HepG2 (cell line): ENCODE results near the gene STAT6. TPM values are rescaled to one million over a fixed set of nuclear protein-coding genes. Genes with fewer than 3 reads are reported as not detected.

Source experiments
- ATAC-seq: fragments of 200-7000 bp; cut with Tn5 transposase; 3 replicates; pipeline ENCODE4 v1.9.1; 2020; ENCODE audit warnings: mild to moderate bottlenecking, moderate library complexity
- BruUV-seq: library from RNA; stranded (reverse); fragments of 400-500 nt; replicated peaks from 2 replicates; lab custom pipeline; 2021; lab: Mats Ljungman, UMichigan
- CTCF ChIA-PET: fragments of 300-600 bp; formaldehyde crosslinking; extraction: SDS; loops from one replicate; lab custom pipeline; 2021; ENCODE audit warnings: low total read pairs, inconsistent platforms, low intra/inter-chr PET ratio; lab: Yijun Ruan, JAX
- POLR2A ChIA-PET: fragments of 350-600 bp; sonication (Branson Sonifier 250); formaldehyde crosslinking; loops from one replicate; lab custom pipeline; 2020; ENCODE audit warnings: antibody characterized with exemption, inconsistent platforms; lab: Yijun Ruan, JAX
- DNase-seq: peaks from one replicate; pipeline ENCODE4 v3.0.0-alpha.2; 2015; ENCODE audit warnings: low spot score
- FAIRE-seq: peaks from 3 replicates; lab custom pipeline; 2011; peaks lifted over from hg19 to GRCh38; lab: Jason Lieb, UNC
- H2AFZ ChIP-seq: one replicate; pipeline ENCODE4 v1.6.1; 2011; ENCODE audit warnings: low read length, inconsistent platforms
- H3K27ac ChIP-seq: fragments of 300-600 bp; 3 replicates; pipeline ENCODE4 v1.8.0; 2011; ENCODE audit warnings: mixed run types, mild to moderate bottlenecking, mixed read lengths, low read length, inconsistent platforms; ENCODE audit not compliant: insufficient read depth; ENCODE audit errors: extremely low read length
- H3K27me3 ChIP-seq, 2 experiments: fragments of 200-600 bp in 1 of 2; 2 replicates in 1 of 2; 3 replicates in 1 of 2; pipeline versions ENCODE4 v1.6.0 to v1.8.0; 2011; ENCODE audit warnings: low read length in 2 of 2, mild to moderate bottlenecking in 2 of 2, moderate library complexity in 2 of 2, inconsistent platforms in 1 of 2; ENCODE audit not compliant: insufficient read depth in 2 of 2, control insufficient read depth in 1 of 2
- H3K36me3 ChIP-seq, 2 experiments: fragments of 200-600 bp in 1 of 2; replicated peaks in 1 of 2; 2 replicates in 1 of 2; 3 replicates in 1 of 2; pipeline versions ENCODE4 v1.5.1 to v1.8.0; 2011; ENCODE audit warnings: low read length in 2 of 2, inconsistent platforms in 1 of 2; ENCODE audit not compliant: insufficient read depth in 2 of 2, control insufficient read depth in 1 of 2
- H3K4me1 ChIP-seq: 2 replicates; pipeline ENCODE4 v1.5.1; 2012; ENCODE audit warnings: low read length, inconsistent platforms; ENCODE audit not compliant: insufficient read depth
- H3K4me2 ChIP-seq: 2 replicates; pipeline ENCODE4 v1.6.0; 2011; ENCODE audit warnings: low read depth, low read length, inconsistent platforms
- H3K4me3 ChIP-seq, 3 experiments: fragments of 200-600 bp in 1 of 3; sonication (generic), shearing (Covaris generic) in 1 of 3; replicated peaks in 1 of 3; 2 replicates each; pipeline ENCODE4 v1.5.1; 2011 to 2016; ENCODE audit warnings: low read length in 3 of 3, inconsistent platforms in 2 of 3, low read depth in 2 of 3, mild to moderate bottlenecking in 2 of 3, control low read depth in 1 of 3, mixed read lengths in 1 of 3; ENCODE audit not compliant: insufficient read depth in 1 of 3
- H3K79me2 ChIP-seq: one replicate; pipeline ENCODE4 v1.6.1; 2011; ENCODE audit warnings: low read length, inconsistent platforms; ENCODE audit not compliant: insufficient read depth
- H3K9ac ChIP-seq: 2 replicates; pipeline ENCODE4 v1.6.0; 2011; ENCODE audit warnings: mild to moderate bottlenecking, low read depth, low read length, inconsistent platforms; ENCODE audit not compliant: insufficient read depth
- H3K9me3 ChIP-seq: 2 replicates; pipeline ENCODE4 v1.5.1; 2012; ENCODE audit warnings: mild to moderate bottlenecking, low read length
- H4K20me1 ChIP-seq: 2 replicates; pipeline ENCODE4 v1.6.0; 2011; ENCODE audit warnings: inconsistent platforms, mild to moderate bottlenecking, low read length, moderate library complexity; ENCODE audit not compliant: insufficient read depth
- KLF16 ChIP-seq, 2 experiments: sonication (generic) in 1 of 2; formaldehyde crosslinking in 1 of 2; IDR thresholded peaks; 2 replicates each; pipeline versions ENCODE4 v1.6.1 to v1.8.0; 2016 to 2023; ENCODE audit warnings: missing genetic modification reagents in 2 of 2, missing compliant biosample characterization in 1 of 2
- MAFK ChIP-seq, 2 experiments: IDR thresholded peaks in 1 of 2; conservative IDR thresholded peaks in 1 of 2; 2 replicates each; pipeline ENCODE4 v1.6.1; 2011; ENCODE audit warnings: improper control_type of control experiment in 2 of 2, low read length in 2 of 2
- MBD4 ChIP-seq: IDR thresholded peaks from 2 replicates; pipeline ENCODE4 v1.6.1; 2012; ENCODE audit warnings: low read length, inconsistent platforms, borderline replicate concordance
- MED8 ChIP-seq: sonication (generic); formaldehyde crosslinking; IDR thresholded peaks from 2 replicates; pipeline ENCODE4 v1.8.1; 2023; ENCODE audit warnings: mild to moderate bottlenecking, missing genetic modification reagents; ENCODE audit not compliant: insufficient replicate concordance
- MXI1 ChIP-seq: IDR thresholded peaks from 3 replicates; pipeline ENCODE4 v1.6.1; 2012; ENCODE audit warnings: low read depth, low read length, inconsistent platforms, borderline replicate concordance
- NFRKB ChIP-seq: fragments of 450-650 bp; IDR thresholded peaks from 2 replicates; pipeline ENCODE4 v1.6.1; 2017
- NFYC ChIP-seq: IDR thresholded peaks from 2 replicates; pipeline ENCODE4 v1.6.1; 2016; ENCODE audit warnings: missing genetic modification reagents, missing compliant biosample characterization
- SNAI1 ChIP-seq: sonication (generic); formaldehyde crosslinking; IDR thresholded peaks from 2 replicates; pipeline ENCODE4 v1.5.0; 2020; ENCODE audit warnings: mild to moderate bottlenecking, missing genetic modification reagents, borderline replicate concordance
- ZBTB20 ChIP-seq: sonication (generic); formaldehyde crosslinking; IDR thresholded peaks from 2 replicates; pipeline ENCODE4 v1.8.1; 2023; ENCODE audit warnings: missing genetic modification reagents, low read depth, mild to moderate bottlenecking, borderline replicate concordance
- ZFAT ChIP-seq: sonication (generic); formaldehyde crosslinking; conservative IDR thresholded peaks from 2 replicates; pipeline ENCODE4 v1.8.1; 2023; ENCODE audit warnings: missing genetic modification reagents, inconsistent platforms
- ZFP37 ChIP-seq: sonication (generic); formaldehyde crosslinking; IDR thresholded peaks from 2 replicates; pipeline ENCODE4 v1.4.0; 2020; ENCODE audit warnings: missing genetic modification reagents, borderline replicate concordance
- ZNF30 ChIP-seq: sonication (generic); formaldehyde crosslinking; IDR thresholded peaks from 2 replicates; pipeline ENCODE4 v1.5.0; 2020; ENCODE audit warnings: mild to moderate bottlenecking, missing genetic modification reagents
- ZNF557 ChIP-seq: sonication (generic); formaldehyde crosslinking; IDR thresholded peaks from 2 replicates; pipeline ENCODE4 v1.4.0; 2020; ENCODE audit warnings: missing genetic modification reagents
- ZNF569 ChIP-seq: sonication (generic); formaldehyde crosslinking; IDR thresholded peaks from 2 replicates; pipeline ENCODE4 v1.5.0; 2020; ENCODE audit warnings: mild to moderate bottlenecking, missing genetic modification reagents, moderate library complexity, borderline replicate concordance
- WGBS: methylation state at CpG from one replicate; pipeline ENCODE4 v1.1.6; 2017; ENCODE audit warnings: low lambda C conversion rate; 5-methylcytosine and 5-hydroxymethylcytosine counted together
- in situ Hi-C: cut with HindIII; loops from 2 replicates; pipeline ENCODE4 v1.10.0; 2017; ENCODE audit warnings: low pct_unique_long_range_greater_than_20kb; ENCODE audit not compliant: extremely low pct_ligation_motif_present
- intact Hi-C: fragments of 100-400 bp; cut with micrococcal nuclease; formaldehyde crosslinking; loops from one replicate; pipeline ENCODE4 v1.10.0; 2022; ENCODE audit not compliant: unreplicated experiment
- polyA plus RNA-seq, 8 experiments: library from polyadenylated mRNA; depleted of rRNA in 3 of 8; stranded (reverse) in 7 of 8; unstranded in 1 of 8; fragments of >200 nt; fragmentation: Illumina TruSeq in 4 of 8; extraction: Trizol in 4 of 8; gene quantifications; 2 replicates each; pipeline versions ENCODE4 v1.2.1 to v1.2.3, GENCODE V29; 2011 to 2016; ENCODE audit warnings: low read depth in 4 of 8, missing spikeins in 1 of 8, mixed read lengths in 1 of 8; ENCODE audit not compliant: insufficient read depth in 1 of 8
- total RNA-seq, 5 experiments: library from RNA; depleted of rRNA; stranded (reverse); fragments of >200 nt; fragmentation: Illumina TruSeq; extraction: Trizol; gene quantifications; 2 replicates each; pipeline ENCODE4 v1.2.3, GENCODE V29; 2016; ENCODE audit warnings: low read depth in 1 of 5
- TF ChIP-seq, protein P1 (sequence below): sonication (generic); formaldehyde crosslinking; IDR thresholded peaks from 2 replicates; pipeline ENCODE4 v1.8.0; 2022; ENCODE audit warnings: low read depth, missing genetic modification reagents
- TF ChIP-seq, protein P2 (sequence below): sonication (generic); formaldehyde crosslinking; IDR thresholded peaks from 2 replicates; pipeline ENCODE4 v1.4.0; 2020; ENCODE audit warnings: missing genetic modification reagents, borderline replicate concordance
- TF ChIP-seq, protein P3 (sequence below): sonication (generic); formaldehyde crosslinking; IDR thresholded peaks from 2 replicates; pipeline ENCODE4 v1.5.0; 2020; ENCODE audit warnings: mild to moderate bottlenecking, low read depth, missing genetic modification reagents, borderline replicate concordance
- TF ChIP-seq, protein P4 (sequence below): sonication (generic); formaldehyde crosslinking; IDR thresholded peaks from 2 replicates; pipeline ENCODE4 v1.8.0; 2022; ENCODE audit warnings: mild to moderate bottlenecking, missing genetic modification reagents

STAT6 gene
- total and polyA plus RNA-seq, 2 of the 13 experiments (the other 11 are each of a cell fraction or from before 2014, with no cell fraction given): 28.0 to 62.2 TPM

DNA sequence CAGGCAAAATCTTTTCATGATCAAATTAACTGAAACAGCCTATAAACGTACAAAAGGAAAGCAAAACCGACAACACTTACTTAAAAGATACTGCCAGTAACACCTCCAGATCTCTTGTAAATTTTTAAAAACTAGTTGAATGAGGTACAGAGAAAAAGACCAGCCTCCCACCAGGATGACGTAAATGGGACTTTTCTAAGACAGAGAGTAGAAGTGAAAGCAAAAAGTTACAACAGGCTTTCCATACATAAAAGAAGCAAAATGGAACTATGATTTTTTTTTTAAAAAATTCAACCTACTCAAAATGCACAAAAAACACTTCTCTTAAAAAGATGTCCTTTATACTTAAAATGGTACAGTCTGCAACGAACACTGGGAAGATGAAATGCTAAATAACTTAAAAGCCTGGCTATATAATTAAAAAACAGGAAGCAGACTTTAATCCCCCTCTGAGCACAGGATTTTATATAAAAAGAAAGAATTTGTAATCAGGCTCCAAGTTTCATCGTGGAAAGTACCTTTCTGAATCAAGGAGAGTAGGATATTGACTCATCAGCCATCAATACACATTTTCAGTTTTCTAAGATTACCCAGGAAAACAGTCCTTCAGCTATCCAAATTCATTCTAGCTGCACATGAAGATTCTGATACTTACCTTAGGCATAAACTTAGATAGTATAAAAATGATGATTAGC lies 47.0 kb downstream of the STAT6 start:
- FAIRE-seq: no peak
- WGBS: 87% methylated on average over 5 of the region's 5 CpGs
- Histone ChIP-seq H3K4me1 (no peaks in the 10 kb centered on the region), H3K27ac (no peak overlapping the region), H3K36me3 (peaks cover 6 to 22% of the 10 kb centered on the region in 2 experiments; a peak in 4 of 5 replicates), H3K4me3 (no peak overlapping the region), H3K4me2 (no peak overlapping the region), H3K9me3 (no peaks in the 10 kb centered on the region), H3K9ac (no peak overlapping the region), H3K79me2 (no peaks in the 10 kb centered on the region), H3K27me3 (no peaks in the 10 kb centered on the region), H4K20me1 (no peaks in the 10 kb centered on the region), H2AFZ (no peak overlapping the region)
- CTCF ChIA-PET: interaction anchor here (5.0 kb wide), 1 partner anchor 57 kb away, joined by 72 read pairs; the partner anchor contains the start of gene ZBTB39
- DNase-seq: no peak
- ATAC-seq: no peak
- intact Hi-C loops: no loop called here
- POLR2A ChIA-PET: interaction anchor here (2.3 kb wide), 1 partner anchor 48 kb away, joined by 12 read pairs; the partner anchor contains the start of gene STAT6
- TF ChIP-seq MAFK (conservative IDR thresholded peaks at IDR 0.05 in 1 of 2, IDR thresholded peaks at IDR 0.05 in 1 of 2; ENCODE audit: low read length in 2 of 2) (no peak), MXI1 (no peak), ZNF569 (CRISPR knock-in tag) (no peak), MBD4 (no peak), ZNF557 (CRISPR knock-in tag) (no peak), NFRKB (no peak), MED8 (no peak), ZFP37 (CRISPR knock-in tag) (no peak), ZNF30 (no peak), ZFAT (CRISPR knock-in tag) (no peak), ZBTB20 (CRISPR knock-in tag) (no peak), SNAI1 (CRISPR knock-in tag) (no peak), KLF16 (CRISPR knock-in tag; IDR thresholded peaks at IDR 0.05) (no peak), NFYC (CRISPR knock-in tag) (no peak)
- TF ChIP-seq, protein P1, sequence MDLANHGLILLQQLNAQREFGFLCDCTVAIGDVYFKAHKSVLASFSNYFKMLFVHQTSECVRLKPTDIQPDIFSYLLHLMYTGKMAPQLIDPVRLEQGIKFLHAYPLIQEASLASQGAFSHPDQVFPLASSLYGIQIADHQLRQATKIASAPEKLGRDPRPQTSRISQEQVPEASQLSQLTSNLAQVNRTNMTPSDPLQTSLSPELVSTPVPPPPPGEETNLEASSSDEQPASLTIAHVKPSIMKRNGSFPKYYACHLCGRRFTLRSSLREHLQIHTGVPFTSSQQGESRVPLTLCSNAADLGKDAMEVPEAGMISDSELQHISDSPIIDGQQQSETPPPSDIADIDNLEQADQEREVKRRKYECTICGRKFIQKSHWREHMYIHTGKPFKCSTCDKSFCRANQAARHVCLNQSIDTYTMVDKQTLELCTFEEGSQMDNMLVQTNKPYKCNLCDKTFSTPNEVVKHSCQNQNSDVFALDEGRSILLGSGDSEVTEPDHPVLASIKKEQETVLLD: no peak
- TF ChIP-seq, protein P2, sequence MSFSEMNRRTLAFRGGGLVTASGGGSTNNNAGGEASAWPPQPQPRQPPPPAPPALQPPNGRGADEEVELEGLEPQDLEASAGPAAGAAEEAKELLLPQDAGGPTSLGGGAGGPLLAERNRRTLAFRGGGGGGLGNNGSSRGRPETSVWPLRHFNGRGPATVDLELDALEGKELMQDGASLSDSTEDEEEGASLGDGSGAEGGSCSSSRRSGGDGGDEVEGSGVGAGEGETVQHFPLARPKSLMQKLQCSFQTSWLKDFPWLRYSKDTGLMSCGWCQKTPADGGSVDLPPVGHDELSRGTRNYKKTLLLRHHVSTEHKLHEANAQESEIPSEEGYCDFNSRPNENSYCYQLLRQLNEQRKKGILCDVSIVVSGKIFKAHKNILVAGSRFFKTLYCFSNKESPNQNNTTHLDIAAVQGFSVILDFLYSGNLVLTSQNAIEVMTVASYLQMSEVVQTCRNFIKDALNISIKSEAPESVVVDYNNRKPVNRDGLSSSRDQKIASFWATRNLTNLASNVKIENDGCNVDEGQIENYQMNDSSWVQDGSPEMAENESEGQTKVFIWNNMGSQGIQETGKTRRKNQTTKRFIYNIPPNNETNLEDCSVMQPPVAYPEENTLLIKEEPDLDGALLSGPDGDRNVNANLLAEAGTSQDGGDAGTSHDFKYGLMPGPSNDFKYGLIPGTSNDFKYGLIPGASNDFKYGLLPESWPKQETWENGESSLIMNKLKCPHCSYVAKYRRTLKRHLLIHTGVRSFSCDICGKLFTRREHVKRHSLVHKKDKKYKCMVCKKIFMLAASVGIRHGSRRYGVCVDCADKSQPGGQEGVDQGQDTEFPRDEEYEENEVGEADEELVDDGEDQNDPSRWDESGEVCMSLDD (CRISPR knock-in tag): no peak
- TF ChIP-seq, protein P3, sequence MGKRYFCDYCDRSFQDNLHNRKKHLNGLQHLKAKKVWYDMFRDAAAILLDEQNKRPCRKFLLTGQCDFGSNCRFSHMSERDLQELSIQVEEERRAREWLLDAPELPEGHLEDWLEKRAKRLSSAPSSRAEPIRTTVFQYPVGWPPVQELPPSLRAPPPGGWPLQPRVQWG (CRISPR knock-in tag): no peak
- TF ChIP-seq, protein P4, sequence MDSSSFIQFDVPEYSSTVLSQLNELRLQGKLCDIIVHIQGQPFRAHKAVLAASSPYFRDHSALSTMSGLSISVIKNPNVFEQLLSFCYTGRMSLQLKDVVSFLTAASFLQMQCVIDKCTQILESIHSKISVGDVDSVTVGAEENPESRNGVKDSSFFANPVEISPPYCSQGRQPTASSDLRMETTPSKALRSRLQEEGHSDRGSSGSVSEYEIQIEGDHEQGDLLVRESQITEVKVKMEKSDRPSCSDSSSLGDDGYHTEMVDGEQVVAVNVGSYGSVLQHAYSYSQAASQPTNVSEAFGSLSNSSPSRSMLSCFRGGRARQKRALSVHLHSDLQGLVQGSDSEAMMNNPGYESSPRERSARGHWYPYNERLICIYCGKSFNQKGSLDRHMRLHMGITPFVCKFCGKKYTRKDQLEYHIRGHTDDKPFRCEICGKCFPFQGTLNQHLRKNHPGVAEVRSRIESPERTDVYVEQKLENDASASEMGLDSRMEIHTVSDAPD: no peak
- BruUV-seq: no TSS peak
- in situ Hi-C loops: no loop called here
